IMR-90 (cell line): ENCODE data around the gene CFAP299. TPM values are rescaled to one million over a fixed set of nuclear protein-coding genes. Genes with fewer than 3 reads are reported as not detected.

Source experiments
- ATAC-seq: fragments of 200-7000 bp; cut with Tn5 transposase; 2 replicates; pipeline ENCODE4 v1.9.1; 2020; ENCODE audit warnings: low read depth, mild to moderate bottlenecking, moderate library complexity
- BruUV-seq: library from RNA; stranded (reverse); fragments of 400-500 nt; replicated peaks from 2 replicates; lab custom pipeline; 2021; lab: Mats Ljungman, UMichigan
- CTCF ChIA-PET: fragments of 300-600 bp; formaldehyde crosslinking; extraction: SDS; loops from one replicate; lab custom pipeline; 2021; ENCODE audit warnings: antibody characterized with exemption; lab: Yijun Ruan, JAX
- POLR2A ChIA-PET: fragments of 300-600 bp; sonication (Branson Sonifier 250); formaldehyde crosslinking; loops from one replicate; lab custom pipeline; 2022; ENCODE audit warnings: antibody characterized with exemption; ENCODE audit not compliant: unreplicated experiment; lab: Charles Lee
- DNase-seq: peaks from one replicate; pipeline ENCODE4 v3.0.0; 2013
- H2AFZ ChIP-seq: replicated peaks from 2 replicates; pipeline ENCODE3; 2013; ENCODE audit warnings: low read length, mild to moderate bottlenecking; ENCODE audit not compliant: poor library complexity
- H2AK5ac ChIP-seq: 2 replicates; pipeline ENCODE4 v1.6.1; 2013; ENCODE audit warnings: low read depth, low read length, inconsistent platforms
- H2AK9ac ChIP-seq: replicated peaks from 2 replicates; pipeline ENCODE3; 2013; ENCODE audit warnings: mild to moderate bottlenecking, low read depth, low read length, moderate library complexity; ENCODE audit not compliant: poor library complexity
- H2BK120ac ChIP-seq: 2 replicates; pipeline ENCODE4 v1.6.1; 2013; ENCODE audit warnings: low read depth, low read length, inconsistent platforms
- H2BK15ac ChIP-seq: 3 replicates; pipeline ENCODE4 v1.6.1; 2013; ENCODE audit warnings: low read depth, low read length, inconsistent platforms
- H2BK20ac ChIP-seq: 2 replicates; pipeline ENCODE4 v1.6.1; 2013; ENCODE audit warnings: low read depth, mild to moderate bottlenecking, inconsistent platforms, low read length, moderate library complexity
- H2BK5ac ChIP-seq: 2 replicates; pipeline ENCODE4 v1.6.1; 2013; ENCODE audit warnings: mild to moderate bottlenecking, low read depth, low read length, inconsistent platforms; ENCODE audit not compliant: poor library complexity, severe bottlenecking
- H3K14ac ChIP-seq: replicated peaks from 2 replicates; pipeline ENCODE4 v1.6.1; 2013; ENCODE audit warnings: low read depth, low read length, inconsistent platforms
- H3K18ac ChIP-seq: 2 replicates; pipeline ENCODE4 v1.6.1; 2013; ENCODE audit warnings: low read depth, low read length, control low read depth
- H3K23ac ChIP-seq: 2 replicates; pipeline ENCODE4 v1.6.1; 2013; ENCODE audit warnings: low read depth, low read length, inconsistent platforms
- H3K27ac ChIP-seq: 2 replicates; pipeline ENCODE4 v1.5.1; 2013; ENCODE audit warnings: mild to moderate bottlenecking, control low read depth, low read length; ENCODE audit not compliant: insufficient read depth
- H3K27me3 ChIP-seq: 2 replicates; pipeline ENCODE4 v1.6.1; 2013; ENCODE audit warnings: low read length; ENCODE audit not compliant: control insufficient read depth, insufficient read depth
- H3K36me3 ChIP-seq: 2 replicates; pipeline ENCODE4 v1.6.1; 2013; ENCODE audit warnings: low read length, mixed read lengths; ENCODE audit not compliant: control insufficient read depth, insufficient read depth
- H3K4ac ChIP-seq: 2 replicates; pipeline ENCODE4 v1.6.1; 2013; ENCODE audit warnings: low read depth, low read length, inconsistent platforms
- H3K4me1 ChIP-seq: 2 replicates; pipeline ENCODE4 v1.6.1; 2013; ENCODE audit warnings: low read length, mixed read lengths; ENCODE audit not compliant: control insufficient read depth, insufficient read depth
- H3K4me2 ChIP-seq: 2 replicates; pipeline ENCODE4 v1.6.1; 2013; ENCODE audit warnings: low read depth, mild to moderate bottlenecking, control low read depth, low read length, moderate library complexity
- H3K4me3 ChIP-seq: 2 replicates; pipeline ENCODE4 v1.5.1; 2013; ENCODE audit warnings: low read depth, mild to moderate bottlenecking, control low read depth, low read length, moderate library complexity; ENCODE audit not compliant: insufficient read depth
- H3K56ac ChIP-seq: 2 replicates; pipeline ENCODE4 v1.6.1; 2013; ENCODE audit warnings: low read length, inconsistent platforms; ENCODE audit not compliant: insufficient read depth; ENCODE audit errors: extremely low read depth
- H3K79me1 ChIP-seq, 2 experiments: 2 replicates each; pipeline ENCODE4 v1.6.1; 2013; ENCODE audit warnings: low read length in 2 of 2, inconsistent platforms in 1 of 2, low read depth in 1 of 2
- H3K9ac ChIP-seq: 2 replicates; pipeline ENCODE4 v1.6.1; 2013; ENCODE audit warnings: low read depth, low read length, control low read depth
- H3K9me1 ChIP-seq: 2 replicates; pipeline ENCODE4 v1.6.1; 2013; ENCODE audit warnings: low read length, inconsistent platforms; ENCODE audit not compliant: insufficient read depth
- H3K9me3 ChIP-seq: 2 replicates; pipeline ENCODE4 v1.6.1; 2013; ENCODE audit warnings: low read length; ENCODE audit not compliant: control insufficient read depth, insufficient read depth
- H4K20me1 ChIP-seq: 2 replicates; pipeline ENCODE4 v1.6.1; 2013; ENCODE audit warnings: low read length, inconsistent platforms; ENCODE audit not compliant: insufficient read depth
- H4K5ac ChIP-seq: 2 replicates; pipeline ENCODE4 v1.6.1; 2013; ENCODE audit warnings: mild to moderate bottlenecking, low read depth, low read length, control low read depth
- H4K8ac ChIP-seq, 2 experiments: 2 replicates each; pipeline ENCODE4 v1.6.1; 2013; ENCODE audit warnings: low read depth in 2 of 2, low read length in 2 of 2, control low read depth in 1 of 2, inconsistent platforms in 1 of 2
- H4K91ac ChIP-seq: 2 replicates; pipeline ENCODE4 v1.6.1; 2013; ENCODE audit warnings: low read depth, low read length, inconsistent platforms; ENCODE audit not compliant: insufficient read depth
- MAZ ChIP-seq: IDR thresholded peaks from 2 replicates; pipeline ENCODE4 v1.6.1; 2012; ENCODE audit warnings: low read depth, mild to moderate bottlenecking, low read length, improper control_type of control experiment, moderate library complexity, borderline replicate concordance
- WGBS, 2 experiments: methylation state at CpG; one replicate each; pipeline versions ENCODE4 v1.1.5 to v1.1.7; 2013; ENCODE audit warnings: missing lambda C conversion rate in 2 of 2; ENCODE audit not compliant: insufficient read length in 1 of 2; ENCODE audit errors: extremely low coverage in 2 of 2; 5-methylcytosine and 5-hydroxymethylcytosine counted together
- dilution Hi-C: fragments of 300-500 bp; cut with HindIII; formaldehyde crosslinking; loops from one replicate; pipeline ENCODE4 v1.14.3; 2018; ENCODE audit warnings: low sequenced_read_pairs; ENCODE audit not compliant: unreplicated experiment
- in situ Hi-C: fragments of 300-500 bp; cut with MboI; formaldehyde crosslinking; loops from 3 replicates; pipeline ENCODE4 v1.14.3; 2019; ENCODE audit warnings: low sequenced_read_pairs, inconsistent platforms, mixed read lengths
- intact Hi-C: fragments of 100-400 bp; cut with micrococcal nuclease; formaldehyde crosslinking; loops from 2 replicates; pipeline ENCODE4 v1.10.0; 2022
- polyA plus RNA-seq, 3 experiments: library from polyadenylated mRNA; depleted of rRNA; stranded (reverse); fragments of >200 nt; gene quantifications; 2 replicates each; pipeline ENCODE4 v1.2.3, GENCODE V29; 2012; ENCODE audit warnings: low replicate concordance in 1 of 3
- total RNA-seq: library from RNA; depleted of rRNA; stranded (reverse); fragments of >200 nt; gene quantifications from 2 replicates; pipeline ENCODE4 v1.2.3, GENCODE V29; 2012
- TF ChIP-seq, protein P1 (sequence below): fragments of 150-350 bp; IDR thresholded peaks from 2 replicates; pipeline ENCODE4 v1.6.1; 2017; ENCODE audit warnings: mild to moderate bottlenecking, antibody characterized with exemption, low read length, low read depth

The CFAP299 gene
- total and polyA plus RNA-seq, 2 of the 4 experiments (the other 2 are of a cell fraction): 1.0 to 1.1 TPM

DNA sequence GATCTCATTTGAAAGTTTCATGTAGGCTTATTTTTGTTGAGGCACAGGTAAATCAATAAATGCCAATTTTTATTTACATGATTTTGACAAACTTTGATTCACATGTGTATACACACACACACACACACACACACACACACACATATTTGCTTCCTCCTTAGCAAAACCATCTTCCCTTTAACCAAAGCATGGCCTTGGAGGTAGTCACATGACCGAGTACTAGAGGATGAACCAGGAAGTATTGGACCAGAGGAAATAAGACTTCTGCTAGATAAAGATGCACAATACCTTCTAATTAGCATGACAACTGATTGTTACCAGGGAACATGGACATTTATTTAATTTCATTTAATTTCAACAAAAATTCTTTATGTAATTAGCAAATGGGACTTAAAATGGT, 23.4 kb upstream of the CFAP299 start:
- Histone ChIP-seq H2BK120ac (no peak overlapping the region), H3K14ac (no peak overlapping the region), H3K9ac (no peak overlapping the region), H4K5ac (peak overlapping the region; percentile 27; the same call in 1 of the 2 replicates), H3K27me3 (no peaks in the 10 kb centered on the region), H3K4me2 (no peak overlapping the region), H3K9me1 (peaks cover 3% of the 10 kb centered on the region; the same call in 1 of the 2 replicates), H2BK15ac (no peak overlapping the region), H3K18ac (no peak overlapping the region; the same call in 1 of the 2 replicates), H2BK5ac (peak overlapping the region; percentile 28), H3K23ac (no peak overlapping the region), H2BK20ac (no peak overlapping the region), H3K4me1 (peaks cover 12% of the 10 kb centered on the region), H4K20me1 (no peaks in the 10 kb centered on the region), H2AFZ (no peak overlapping the region), H3K79me1 (peaks cover 3 to 26% of the 10 kb centered on the region in 2 experiments; a peak in 3 of 4 replicates), H4K8ac (0 out of 4 replicates have a peak overlapping the region, but pooled peaks of 1 of the 2 experiments have one; percentile 6), H2AK9ac (no peak overlapping the region), H3K4ac (no peak overlapping the region), H3K27ac (no peak overlapping the region), H3K36me3 (no peaks in the 10 kb centered on the region), H3K4me3 (no peak overlapping the region), H2AK5ac (0 out of 2 replicates have a peak overlapping the region, but pooled peaks have one; percentile 10), H4K91ac (no peak overlapping the region), H3K9me3 (no peaks in the 10 kb centered on the region), H3K56ac (no peak overlapping the region)
- POLR2A ChIA-PET: no interaction called here
- CTCF ChIA-PET: no interaction called here
- dilution Hi-C loops (no loop called here), in situ Hi-C loops (no loop called here), intact Hi-C loops (no loop called here)
- TF ChIP-seq, protein P1, sequence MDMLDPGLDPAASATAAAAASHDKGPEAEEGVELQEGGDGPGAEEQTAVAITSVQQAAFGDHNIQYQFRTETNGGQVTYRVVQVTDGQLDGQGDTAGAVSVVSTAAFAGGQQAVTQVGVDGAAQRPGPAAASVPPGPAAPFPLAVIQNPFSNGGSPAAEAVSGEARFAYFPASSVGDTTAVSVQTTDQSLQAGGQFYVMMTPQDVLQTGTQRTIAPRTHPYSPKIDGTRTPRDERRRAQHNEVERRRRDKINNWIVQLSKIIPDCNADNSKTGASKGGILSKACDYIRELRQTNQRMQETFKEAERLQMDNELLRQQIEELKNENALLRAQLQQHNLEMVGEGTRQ: 0 out of 2 replicates have a peak, but pooled peaks have one; percentile 12
- TF ChIP-seq MAZ: no peak
- ATAC-seq (no peak), DNase-seq (no peak)
- BruUV-seq: no TSS peak
- no CpG with 5 or more reads among the region's 1 CpG for WGBS, 2 experiments
